Ovary (tissue), 9 donors: ENCODE data around the gene KYAT1. TPM values are rescaled to one million over a fixed set of nuclear protein-coding genes. Genes with fewer than 3 reads are reported as not detected.
A peak's percentile ranks its signal among the peaks of the same experiment; 100 is the strongest.
"Not testable (repeated sequence)": the region's sequence is repeated elsewhere in the genome, so short reads cannot be mapped to it uniquely, and the experiment has no call there.

Experiments used
- DNase-seq, 5 donors: peaks; one replicate each; pipeline ENCODE4 v3.0.0-alpha.2; 2019 to 2020
- H3K27ac ChIP-seq, 2 donors: fragments of 200-600 bp; one replicate each; pipeline versions ENCODE4 v1.5.1 to v1.8.0; 2019 to 2022
- H3K27me3 ChIP-seq: fragments of 200-600 bp; one replicate; pipeline ENCODE4 v1.8.0; 2022
- H3K36me3 ChIP-seq: fragments of 200-600 bp; sonication (generic); one replicate; pipeline ENCODE4 v1.5.1; 2019
- H3K4me1 ChIP-seq: one replicate; pipeline ENCODE4 v1.8.1; 2013; ENCODE audit warnings: mild to moderate bottlenecking, moderate library complexity; ENCODE audit not compliant: insufficient read depth
- H3K4me3 ChIP-seq: fragments of 200-600 bp; sonication (generic); one replicate; pipeline ENCODE4 v1.5.1; 2017
- H3K9me3 ChIP-seq, 2 donors: fragments of 200-600 bp in 1 of 2; sonication (generic) in 1 of 2; one replicate each; pipeline versions ENCODE4 v1.5.1 to v1.8.1; 2013 to 2019; ENCODE audit warnings: mild to moderate bottlenecking in 1 of 2, moderate library complexity in 1 of 2
- EP300 ChIP-seq: sonication (generic); formaldehyde crosslinking; IDR thresholded peaks from one replicate; pipeline ENCODE4 v1.6.1; 2017; ENCODE audit warnings: antibody characterized with exemption
- POLR2A ChIP-seq: fragments of 450-650 bp; IDR thresholded peaks from one replicate; pipeline ENCODE4 v1.6.1; 2017; ENCODE audit warnings: antibody characterized with exemption, mild to moderate bottlenecking, moderate library complexity
- WGBS, 3 donors: extraction: QIAGEN DNeasy Blood & Tissue Kit in 1 of 3; methylation state at CpG; one replicate each; pipeline versions ENCODE4 v1.1.5 to v1.1.7; 2013 to 2017; 5-methylcytosine and 5-hydroxymethylcytosine counted together
- intact Hi-C, 4 donors: fragments of 100-400 bp; cut with DNase I; formaldehyde crosslinking; loops; one replicate each; pipeline versions ENCODE4 v1.11.0 to v1.15.1; 2022 to 2023
- polyA plus RNA-seq, 2 donors: library from polyadenylated mRNA; stranded (reverse); fragments of 200-250 nt in 1 of 2; fragments of 350-450 nt in 1 of 2; fragmentation: Illumina TruSeq in 1 of 2; extraction: RNeasy Lipid Tissue Mini Kit (QIAGEN cat#74804) in 1 of 2; gene quantifications; one replicate each; pipeline ENCODE4 v1.2.3, GENCODE V29; 2013 to 2014
- total RNA-seq, 7 donors: library from RNA; depleted of rRNA in 2 of 7; stranded (reverse); fragments of >200 nt in 2 of 7; fragmentation: NEBNext Ultra II Directional in 3 of 7; extraction: Animal tissue kit (Norgen Biotek cat#: 25700) in 3 of 7; gene quantifications; one replicate each; pipeline versions ENCODE4 v1.1.0 to v1.2.4, GENCODE V29; 2016 to 2023
- TF ChIP-seq, protein P1 (sequence below), 3 donors: fragments of 450-650 bp in 2 of 3; fragments of 200-600 bp in 1 of 3; IDR thresholded peaks; one replicate each; pipeline versions ENCODE4 v1.5.1 to v1.8.0; 2016 to 2022; ENCODE audit warnings: antibody characterized with exemption in 3 of 3, mild to moderate bottlenecking in 1 of 3
- donor health status: DM: no; HTN: no; CAD: no; lungs with moderate emphysema.
- donor health status: DM: no; HTN: no; CAD: no.
- donor health status: Bipolar disorder and iron deficiency.
- donor health status: DM: yes; HTN: yes; CAD: no.
- donor health status: DM: no; HTN: no; CAD: no.
- donor health status: DM: yes; HTN: yes; CAD: no.

KYAT1 gene
- total and polyA plus RNA-seq, 9 donors: 4.2 to 10.2 (median 5.8) TPM

DNA sequence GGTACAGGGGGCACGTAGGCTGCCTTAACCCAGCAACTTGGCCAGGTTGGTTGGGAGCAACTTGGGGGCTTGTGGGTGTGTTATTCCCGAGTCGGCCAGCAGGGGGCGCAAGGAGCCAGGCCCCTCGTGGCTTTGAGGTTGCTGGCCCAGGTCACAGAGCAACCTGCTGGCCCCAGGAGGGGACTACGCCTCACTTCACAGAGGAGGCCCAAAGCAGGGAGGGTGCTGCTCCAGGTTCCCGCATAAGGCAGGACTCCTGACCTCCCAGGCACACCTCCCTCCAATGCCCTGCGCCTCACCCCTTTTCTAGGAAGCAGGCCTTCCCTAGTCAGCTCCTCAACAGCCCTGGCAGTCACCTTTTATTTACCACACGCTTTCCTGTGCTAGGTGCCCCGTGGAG, 18.1 kb downstream of the KYAT1 start:
- Histone ChIP-seq H3K9me3 (no peaks in the 10 kb centered on the region), H3K27me3 (no peaks in the 10 kb centered on the region), H3K36me3 (no peaks in the 10 kb centered on the region), H3K4me1 (no peaks in the 10 kb centered on the region), H3K27ac (no peak overlapping the region), H3K4me3 (no peak overlapping the region)
- 25 to 28% (median 27%) methylated on average over 10 of the region's 10 CpGs for WGBS, 3 donors
- intact Hi-C loops: loop anchor here (1.0 to 5.0 kb wide), 3 partner anchors 64 to 65 kb away; no protein-coding TSS in a partner anchor
- TF ChIP-seq POLR2A (no peak), EP300 (no peak)
- TF ChIP-seq, protein P1, sequence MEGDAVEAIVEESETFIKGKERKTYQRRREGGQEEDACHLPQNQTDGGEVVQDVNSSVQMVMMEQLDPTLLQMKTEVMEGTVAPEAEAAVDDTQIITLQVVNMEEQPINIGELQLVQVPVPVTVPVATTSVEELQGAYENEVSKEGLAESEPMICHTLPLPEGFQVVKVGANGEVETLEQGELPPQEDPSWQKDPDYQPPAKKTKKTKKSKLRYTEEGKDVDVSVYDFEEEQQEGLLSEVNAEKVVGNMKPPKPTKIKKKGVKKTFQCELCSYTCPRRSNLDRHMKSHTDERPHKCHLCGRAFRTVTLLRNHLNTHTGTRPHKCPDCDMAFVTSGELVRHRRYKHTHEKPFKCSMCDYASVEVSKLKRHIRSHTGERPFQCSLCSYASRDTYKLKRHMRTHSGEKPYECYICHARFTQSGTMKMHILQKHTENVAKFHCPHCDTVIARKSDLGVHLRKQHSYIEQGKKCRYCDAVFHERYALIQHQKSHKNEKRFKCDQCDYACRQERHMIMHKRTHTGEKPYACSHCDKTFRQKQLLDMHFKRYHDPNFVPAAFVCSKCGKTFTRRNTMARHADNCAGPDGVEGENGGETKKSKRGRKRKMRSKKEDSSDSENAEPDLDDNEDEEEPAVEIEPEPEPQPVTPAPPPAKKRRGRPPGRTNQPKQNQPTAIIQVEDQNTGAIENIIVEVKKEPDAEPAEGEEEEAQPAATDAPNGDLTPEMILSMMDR (IDR thresholded peaks at IDR 0.05): peak; percentile 78 to 93 (median 92)
- peak; percentile 61 to 83 (median 79) for DNase-seq

DNA sequence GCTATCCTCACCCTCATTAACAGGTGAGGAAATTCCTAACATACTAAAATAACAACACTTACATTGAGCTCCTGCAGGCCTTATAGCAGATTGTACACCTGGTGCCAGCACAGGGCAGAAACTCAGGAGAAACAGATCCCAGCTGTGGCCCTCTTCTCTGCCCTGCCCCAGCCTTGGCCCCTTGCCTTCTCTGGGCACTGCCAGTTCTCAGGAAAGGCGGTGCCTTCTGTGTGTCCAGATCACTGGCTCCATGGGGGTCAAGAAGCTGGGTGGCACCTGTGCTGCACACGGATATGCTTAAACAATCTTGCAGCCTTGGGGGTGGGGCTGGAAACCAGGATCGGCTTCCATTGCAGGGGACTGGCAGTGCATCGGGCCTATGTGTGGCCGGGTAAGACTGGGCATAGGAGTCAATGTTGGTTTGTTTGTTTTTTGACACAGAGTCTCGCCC, 19.3 kb downstream of the KYAT1 start:
- TF ChIP-seq EP300 (no peak), POLR2A (no peak)
- TF ChIP-seq, protein P1 (IDR thresholded peaks at IDR 0.05): no peak
- WGBS, 3 donors: 78 to 86% (median 83%) methylated on average over 6 of the region's 6 CpGs
- intact Hi-C loops: loop anchor here in 2 of 4 donors (5.0 kb wide), 1 partner anchor 65 kb away; no protein-coding TSS in a partner anchor
- H3K27me3 ChIP-seq: no peaks in the 10 kb centered on the region
- peaks cover 2% of the 10 kb centered on the region for H3K4me1 ChIP-seq
- no peak overlapping the region for H3K27ac ChIP-seq
- no peaks in the 10 kb centered on the region for H3K36me3 ChIP-seq
- no peak for DNase-seq
- H3K9me3 ChIP-seq: no peaks in the 10 kb centered on the region
- no peak overlapping the region for H3K4me3 ChIP-seq

DNA sequence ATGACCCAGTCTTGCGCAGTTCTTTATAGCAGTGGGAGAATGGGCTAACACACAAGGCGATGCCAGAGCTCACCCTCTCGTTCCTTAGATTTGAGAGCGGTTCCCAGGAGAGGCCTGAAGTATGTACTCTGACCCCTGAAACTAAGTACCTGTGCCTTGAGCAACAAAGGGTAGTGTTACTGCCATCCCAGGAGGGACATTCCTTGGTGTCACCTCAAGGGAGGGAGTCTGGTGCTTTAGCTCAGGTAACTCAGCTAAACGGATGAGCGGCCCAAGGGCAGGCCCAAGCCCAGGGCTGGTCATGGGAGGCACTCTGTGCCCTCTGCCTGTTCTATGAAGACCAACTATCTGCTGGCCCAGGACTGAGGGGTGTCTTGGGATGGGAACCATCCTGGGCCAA, 20.2 kb downstream of the KYAT1 start:
- no peaks in the 10 kb centered on the region for H3K36me3 ChIP-seq
- WGBS, 3 donors: 78 to 81% (median 78%) methylated on average over 6 of the region's 6 CpGs
- H3K4me3 ChIP-seq: no peak overlapping the region
- H3K9me3 ChIP-seq: no peaks in the 10 kb centered on the region
- no peaks in the 10 kb centered on the region for H3K27me3 ChIP-seq
- H3K4me1 ChIP-seq: peaks cover 5% of the 10 kb centered on the region
- H3K27ac ChIP-seq: no peak overlapping the region
- TF ChIP-seq EP300: no peak
- TF ChIP-seq, protein P1 (IDR thresholded peaks at IDR 0.05): no peak
- TF ChIP-seq POLR2A: no peak
- intact Hi-C loops: loop anchor here in 2 of 4 donors (5.0 kb wide), 1 partner anchor 66 kb away; no protein-coding TSS in a partner anchor
- DNase-seq: no peak

DNA sequence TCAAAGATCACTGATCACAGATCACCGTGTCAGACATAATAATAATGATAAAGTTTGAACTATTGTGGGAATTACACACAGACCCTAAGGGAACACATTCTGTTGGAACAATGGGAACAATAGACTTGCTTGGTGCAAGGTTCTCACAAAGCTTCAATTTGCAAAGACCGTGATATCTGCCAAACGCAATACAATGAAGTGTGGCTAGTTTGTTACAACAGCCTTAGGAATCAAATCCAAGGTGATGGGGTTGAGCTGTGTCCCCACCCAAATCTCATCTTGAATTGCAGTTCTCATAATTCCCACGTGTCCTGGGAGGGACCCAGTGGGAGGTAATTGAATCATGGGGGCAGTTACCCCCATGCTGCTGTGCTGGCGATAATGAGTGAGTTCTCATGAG, 20.8 kb downstream of the KYAT1 start:
- H3K4me3 ChIP-seq: no peak overlapping the region
- DNase-seq: no peak
- TF ChIP-seq, protein P1 (IDR thresholded peaks at IDR 0.05): no peak
- TF ChIP-seq EP300: no peak
- no peak for TF ChIP-seq POLR2A
- intact Hi-C loops: loop anchor here in 2 of 4 donors (5.0 kb wide), 1 partner anchor 66 kb away; no protein-coding TSS in a partner anchor
- no peaks in the 10 kb centered on the region for H3K27me3 ChIP-seq
- H3K27ac ChIP-seq: no peak overlapping the region
- H3K9me3 ChIP-seq: no peaks in the 10 kb centered on the region
- 88 to 91% (median 90%) methylated on average over 5 of the region's 5 CpGs for WGBS, 3 donors
- H3K4me1 ChIP-seq: peaks cover 5% of the 10 kb centered on the region
- no peaks in the 10 kb centered on the region for H3K36me3 ChIP-seq

DNA sequence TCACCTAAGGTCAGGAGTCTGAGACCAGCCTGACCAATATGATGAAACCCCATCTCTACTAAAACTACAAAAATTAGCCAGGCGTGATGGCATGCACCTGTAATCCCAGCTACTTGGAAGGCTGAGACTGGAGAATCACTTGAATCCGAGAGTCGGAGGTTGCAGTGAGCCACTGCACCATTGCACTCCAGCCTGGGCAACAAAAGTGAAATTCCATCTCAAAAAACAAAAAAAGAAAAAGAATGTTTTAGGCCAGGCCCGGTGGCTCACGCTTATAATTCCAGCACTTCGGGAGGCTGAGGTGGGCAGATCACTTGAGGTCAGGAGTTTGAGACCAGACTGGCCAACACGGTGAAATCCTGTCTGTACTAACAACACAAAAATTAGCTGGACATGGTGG, 23.3 kb downstream of the KYAT1 start:
- DNase-seq, H3K4me1 ChIP-seq, H3K9me3 ChIP-seq, H3K27me3 ChIP-seq, H3K4me3 ChIP-seq, H3K27ac ChIP-seq, H3K36me3 ChIP-seq, intact Hi-C loops: not testable (repeated sequence)
- WGBS, 3 donors: 76% methylated on average over 7 of the region's 7 CpGs

DNA sequence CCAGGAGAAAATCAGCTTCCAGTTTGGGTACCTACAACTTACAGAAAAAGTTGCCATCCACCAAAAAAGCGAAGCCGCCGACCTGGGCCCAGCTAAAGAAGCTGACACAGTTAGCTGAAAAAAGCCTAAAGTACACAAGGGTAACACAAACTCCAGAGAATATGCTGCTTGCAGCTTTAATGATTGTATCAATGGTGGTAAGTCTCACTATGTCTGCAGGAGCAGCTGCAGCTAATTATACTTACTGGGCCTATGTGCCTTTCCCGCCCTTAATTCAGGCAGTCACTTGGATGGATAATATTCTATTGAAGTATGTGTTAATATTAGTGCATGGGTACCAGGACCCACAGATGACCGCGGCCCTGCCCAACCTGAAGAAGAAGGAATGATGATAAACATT, 27.3 kb downstream of the KYAT1 start:
- H3K4me1 ChIP-seq, H3K27ac ChIP-seq, H3K27me3 ChIP-seq, H3K4me3 ChIP-seq, H3K36me3 ChIP-seq, intact Hi-C loops, H3K9me3 ChIP-seq, DNase-seq: not testable (repeated sequence)
- 89 to 94% (median 93%) methylated on average over 6 of the region's 6 CpGs for WGBS, 3 donors

DNA sequence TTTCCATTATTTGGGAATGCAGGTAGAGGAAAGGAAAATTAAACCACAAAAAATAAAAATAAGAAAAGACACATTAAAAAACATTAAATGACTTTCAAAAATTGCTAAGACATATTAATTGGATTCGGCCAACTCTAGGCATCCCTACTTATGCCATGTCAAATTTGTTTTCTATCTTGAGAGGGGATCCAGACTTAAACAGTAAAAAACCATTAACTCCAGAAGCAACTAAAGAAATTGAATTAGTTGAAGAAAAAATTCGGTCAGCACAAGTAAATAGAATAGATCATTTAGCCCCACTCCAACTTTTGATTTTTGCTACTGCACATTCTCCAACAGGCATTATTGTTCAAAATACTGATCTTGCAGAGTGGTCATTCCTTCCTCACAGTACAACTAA, 29.1 kb downstream of the KYAT1 start:
- H3K4me1 ChIP-seq, H3K4me3 ChIP-seq, H3K36me3 ChIP-seq, H3K27me3 ChIP-seq, DNase-seq, H3K27ac ChIP-seq, H3K9me3 ChIP-seq, intact Hi-C loops: not testable (repeated sequence)
- WGBS, 3 donors: 66 to 99% (median 95%) methylated on average over 2 of the region's 2 CpGs
